Stimulated activated CD8-positive, alpha-beta memory T cell treated with anti-CD3 and anti-CD28 coated beads, Interleukin-7, amount 100 ng/mL, for 4 hours (primary cell): ENCODE measurements around the gene CCDC144A.
"Not testable (repeated sequence)": the region's sequence is repeated elsewhere in the genome, so short reads cannot be mapped to it uniquely, and the experiment has no call there.

Source experiments
- DNase-seq, 2 donors: peaks; one replicate each; pipeline ENCODE4 v3.0.0-alpha.2; 2020; ENCODE audit warnings: low read depth in 2 of 2

CCDC144A gene

DNA sequence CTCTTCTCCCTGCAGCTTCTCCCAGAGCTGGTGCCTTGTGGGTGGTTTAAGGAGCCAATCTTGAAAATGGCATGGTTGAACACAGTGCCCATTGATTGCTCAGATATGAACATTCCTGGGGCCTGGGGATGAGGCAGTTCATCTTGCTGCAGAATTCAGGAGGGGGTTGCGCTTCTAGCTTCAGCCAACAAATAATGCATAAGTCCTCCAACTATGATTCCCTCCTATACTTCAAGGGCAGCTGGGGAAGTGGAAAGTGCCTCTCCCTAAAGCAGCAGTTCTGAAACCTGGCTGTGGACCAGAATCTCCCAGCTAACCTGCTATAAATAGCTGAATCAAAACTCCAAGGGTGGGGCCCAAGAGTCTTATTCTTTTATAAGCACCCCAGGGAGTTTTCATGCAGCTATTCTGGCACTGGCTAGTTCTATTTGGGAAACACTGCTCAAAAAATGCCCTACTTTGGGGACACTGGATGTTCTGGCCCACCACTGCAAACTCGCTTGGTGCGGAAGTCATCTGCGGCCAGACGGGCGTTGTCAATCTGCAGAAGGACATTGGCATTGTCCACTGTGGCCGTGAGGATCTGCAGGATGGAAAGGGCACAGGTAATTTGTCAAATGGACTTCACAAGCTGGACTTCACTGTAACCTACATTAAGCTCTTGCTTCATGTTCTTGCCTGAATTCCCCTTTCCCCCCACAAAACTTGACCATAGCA lies 130.3 kb downstream of the CCDC144A start:
- DNase-seq = no peak

DNA sequence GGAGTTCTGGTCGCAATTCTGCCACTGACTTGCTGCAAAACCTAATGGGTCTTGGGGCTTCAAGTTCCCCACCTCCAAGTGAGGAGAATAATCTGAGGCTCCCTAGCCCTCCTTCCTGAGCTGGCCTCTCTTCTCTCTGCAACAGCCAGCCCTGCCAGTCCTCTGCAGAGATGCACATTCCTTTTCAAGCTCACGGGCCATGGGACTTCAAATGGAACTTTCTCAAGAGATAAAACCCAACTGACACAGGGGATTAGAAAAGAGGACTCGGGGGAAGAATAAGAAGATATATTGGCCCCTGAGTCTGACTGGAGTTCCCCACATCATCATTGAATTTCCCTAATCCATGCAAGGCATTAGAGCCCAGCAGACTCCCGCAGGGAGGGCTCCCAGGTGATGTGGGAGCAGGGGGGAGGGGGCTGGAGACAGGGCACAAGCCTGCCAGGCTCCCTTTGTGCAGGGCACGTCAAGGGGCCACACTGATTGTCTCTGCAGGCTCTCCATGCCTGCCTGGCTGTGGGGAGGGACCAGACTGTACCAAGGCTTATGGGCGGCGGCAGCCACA lies 131.0 kb downstream of the CCDC144A start:
- no peak for DNase-seq

DNA sequence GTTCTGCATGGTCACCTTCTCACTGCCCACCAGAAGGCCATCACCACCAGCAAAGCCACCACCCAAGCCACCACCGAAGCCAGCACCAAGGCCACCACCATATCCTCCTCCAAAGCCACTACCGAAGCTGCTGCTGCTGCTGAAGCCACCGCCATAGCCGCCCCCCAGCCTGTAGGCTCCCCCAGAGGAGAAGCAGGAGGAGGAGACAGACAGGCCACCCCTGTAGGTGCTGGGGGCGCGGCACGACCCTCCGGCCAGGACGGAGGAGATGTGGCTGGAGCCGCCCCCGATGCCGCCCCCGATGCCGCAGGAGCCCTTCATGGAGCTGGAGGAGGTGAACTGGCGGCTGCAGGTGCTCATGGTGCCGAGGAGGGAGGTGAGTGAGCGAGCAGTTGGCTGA lies 132.1 kb downstream of the CCDC144A start:
- DNase-seq = not testable (repeated sequence)

DNA sequence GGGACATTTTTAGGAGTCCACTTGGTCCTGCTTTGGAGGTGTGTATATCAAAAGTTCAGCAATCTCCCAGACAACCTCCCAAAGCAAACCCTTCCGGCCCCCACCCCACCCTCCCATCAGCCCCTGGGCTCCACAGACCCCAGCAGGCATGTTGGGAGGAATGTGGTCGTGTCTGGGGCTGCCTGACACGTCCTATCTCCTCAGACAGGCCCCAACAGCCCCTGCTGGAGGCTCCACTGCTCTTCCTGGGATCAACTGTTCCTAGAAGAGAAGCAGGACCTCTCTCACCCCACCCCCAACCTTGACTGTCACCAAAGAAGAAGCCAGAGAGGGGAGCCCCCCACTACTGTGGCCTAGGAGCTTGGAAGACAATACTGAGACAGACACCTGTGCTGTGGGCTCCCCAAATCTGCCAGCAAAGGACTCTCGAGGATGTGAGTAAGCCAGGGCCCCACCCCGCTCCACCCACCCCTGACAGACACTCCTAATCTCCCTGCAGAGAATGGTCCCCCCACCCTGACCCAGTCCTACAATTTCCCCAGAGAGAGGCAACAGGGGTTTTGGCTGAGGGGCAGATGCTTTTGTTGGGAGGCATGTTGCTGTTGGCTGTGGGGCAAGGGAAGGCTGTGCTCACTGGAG lies 133.8 kb downstream of the CCDC144A start:
- DNase-seq = not testable (repeated sequence)
